HG03280 (cell line): ENCODE measurements around the gene NACC2.

Experiments used
- ATAC-seq: cut with Tn5 transposase; IDR thresholded peaks from one replicate; pipeline ENCODE4 v1.9.1; 2021; ENCODE audit warnings: mild to moderate bottlenecking, moderate library complexity; ENCODE audit not compliant: unreplicated experiment

NACC2 gene

GRCh38 chr9:136024696-136025316, 70.3 kb downstream of the NACC2 start:
- ATAC-seq, result no peak

GRCh38 chr9:136024286-136024685, 70.8 kb downstream of the NACC2 start:
- no peak for ATAC-seq

- ATAC-seq, result no peak
Measured at GRCh38 chr9:136023410-136024225, 71.5 kb downstream of the NACC2 start.

- no peak for ATAC-seq
Measured at GRCh38 chr9:136022731-136023409, 72.2 kb downstream of the NACC2 start.

GRCh38 chr9:136021872-136022681, 73.0 kb downstream of the NACC2 start:
- no peak for ATAC-seq

GRCh38 chr9:136021171-136021871, 73.8 kb downstream of the NACC2 start:
- ATAC-seq, result no peak

GRCh38 chr9:136020671-136021070, 74.4 kb downstream of the NACC2 start:
- no peak for ATAC-seq

GRCh38 chr9:136020206-136020605, 74.9 kb downstream of the NACC2 start:
- no peak for ATAC-seq

- no peak for ATAC-seq
Measured at GRCh38 chr9:136019681-136020060, 75.4 kb downstream of the NACC2 start.

- no peak for ATAC-seq
Measured at GRCh38 chr9:136019041-136019680, 75.9 kb downstream of the NACC2 start.

- no peak for ATAC-seq
Measured at GRCh38 chr9:136018257-136019031, 76.6 kb downstream of the NACC2 start.

GRCh38 chr9:136017289-136018190, 77.5 kb downstream of the NACC2 start:
- ATAC-seq, result no peak

- ATAC-seq, result no peak
Measured at GRCh38 chr9:136016572-136017288, 78.4 kb downstream of the NACC2 start.

- no peak for ATAC-seq
Measured at GRCh38 chr9:136015656-136016571, 79.2 kb downstream of the NACC2 start.

GRCh38 chr9:136014924-136015633, 80.0 kb downstream of the NACC2 start:
- ATAC-seq, result no peak
